Activated CD4-positive, alpha-beta memory T cell treated with anti-CD3 and anti-CD28 coated beads, Interleukin-2, amount 10 ng/mL, durations not matched to agents 7 days and 5 days (primary cell): ENCODE measurements around the gene GAS6. TPM values are rescaled to one million over a fixed set of nuclear protein-coding genes. Genes with fewer than 3 reads are reported as not detected.
"Not testable (repeated sequence)": the region's sequence is repeated elsewhere in the genome, so short reads cannot be mapped to it uniquely, and the experiment has no call there.

Source experiments
- CTCF ChIA-PET: fragments of 350-600 bp; sonication (Branson Sonifier 250); formaldehyde crosslinking; loops from one replicate; lab custom pipeline; 2021; ENCODE audit warnings: antibody characterized with exemption, inconsistent platforms; lab: Charles Lee
- POLR2A ChIA-PET: fragments of 350-600 bp; sonication (Branson Sonifier 250); formaldehyde crosslinking; loops from one replicate; lab custom pipeline; 2021; ENCODE audit warnings: antibody characterized with exemption; lab: Charles Lee
- DNase-seq: peaks from one replicate; pipeline ENCODE4 v3.0.0-alpha.2; 2020
- H3K27ac Mint-ChIP-seq: one replicate; pipeline ENCODE4 v1.8.0; 2021; ENCODE audit warnings: mild to moderate bottlenecking, mixed read lengths
- H3K27me3 Mint-ChIP-seq: one replicate; pipeline ENCODE4 v1.8.0; 2021; ENCODE audit warnings: mixed read lengths
- H3K36me3 Mint-ChIP-seq: one replicate; pipeline ENCODE4 v1.8.0; 2021; ENCODE audit warnings: low read depth, mixed read lengths
- H3K4me1 Mint-ChIP-seq: one replicate; pipeline ENCODE4 v1.8.0; 2021; ENCODE audit warnings: mixed read lengths
- H3K4me3 Mint-ChIP-seq: one replicate; pipeline ENCODE4 v1.8.0; 2021; ENCODE audit warnings: mild to moderate bottlenecking, mixed read lengths
- H3K9me3 Mint-ChIP-seq: one replicate; pipeline ENCODE4 v1.8.0; 2021; ENCODE audit warnings: mixed read lengths
- total RNA-seq, 2 experiments: library from RNA; stranded (reverse); gene quantifications; one replicate each; pipeline ENCODE4 v1.2.3, GENCODE V29; 2021

Gene GAS6
- total RNA-seq, 2 experiments from 2014 or later: 1.3 to 1.8 TPM

- ChIA-PET POLR2A (no interaction called here), CTCF (no interaction called here)
- Mint-ChIP-seq H3K36me3 (peaks cover 3% of the 10 kb centered on the region), H3K27me3 (peaks cover 4% of the 10 kb centered on the region), H3K4me1 (peaks cover 37% of the 10 kb centered on the region), H3K27ac (no peak overlapping the region), H3K9me3 (peaks cover 9% of the 10 kb centered on the region), H3K4me3 (no peak overlapping the region)
- no peak for DNase-seq
Measured at GRCh38 chr13:113842336-113843062, 21.4 kb downstream of the GAS6 start.

DNA sequence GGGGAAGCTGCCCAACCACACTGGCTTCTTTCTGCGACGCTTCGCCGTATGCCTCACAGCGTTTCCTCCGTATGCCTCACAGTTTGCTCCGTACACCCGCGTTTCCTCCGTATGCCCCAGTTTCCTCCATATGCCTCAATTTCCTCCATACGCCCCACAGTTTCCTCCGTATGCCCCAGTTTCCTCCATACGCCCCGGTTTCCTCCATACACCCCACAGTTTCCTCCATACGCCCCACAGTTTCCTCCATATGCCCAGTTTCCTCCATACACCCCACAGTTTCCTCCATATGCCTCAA lies 22.6 kb downstream of the GAS6 start:
- H3K27me3 Mint-ChIP-seq: peaks cover 2% of the 10 kb centered on the region
- H3K4me3 Mint-ChIP-seq: no peak overlapping the region
- H3K9me3 Mint-ChIP-seq: peaks cover 9% of the 10 kb centered on the region
- no peak for DNase-seq
- POLR2A ChIA-PET: no interaction called here
- H3K27ac Mint-ChIP-seq: peak overlapping the region; percentile 65
- peaks cover 32% of the 10 kb centered on the region for H3K4me1 Mint-ChIP-seq
- CTCF ChIA-PET: no interaction called here
- peaks cover 3% of the 10 kb centered on the region for H3K36me3 Mint-ChIP-seq

DNA sequence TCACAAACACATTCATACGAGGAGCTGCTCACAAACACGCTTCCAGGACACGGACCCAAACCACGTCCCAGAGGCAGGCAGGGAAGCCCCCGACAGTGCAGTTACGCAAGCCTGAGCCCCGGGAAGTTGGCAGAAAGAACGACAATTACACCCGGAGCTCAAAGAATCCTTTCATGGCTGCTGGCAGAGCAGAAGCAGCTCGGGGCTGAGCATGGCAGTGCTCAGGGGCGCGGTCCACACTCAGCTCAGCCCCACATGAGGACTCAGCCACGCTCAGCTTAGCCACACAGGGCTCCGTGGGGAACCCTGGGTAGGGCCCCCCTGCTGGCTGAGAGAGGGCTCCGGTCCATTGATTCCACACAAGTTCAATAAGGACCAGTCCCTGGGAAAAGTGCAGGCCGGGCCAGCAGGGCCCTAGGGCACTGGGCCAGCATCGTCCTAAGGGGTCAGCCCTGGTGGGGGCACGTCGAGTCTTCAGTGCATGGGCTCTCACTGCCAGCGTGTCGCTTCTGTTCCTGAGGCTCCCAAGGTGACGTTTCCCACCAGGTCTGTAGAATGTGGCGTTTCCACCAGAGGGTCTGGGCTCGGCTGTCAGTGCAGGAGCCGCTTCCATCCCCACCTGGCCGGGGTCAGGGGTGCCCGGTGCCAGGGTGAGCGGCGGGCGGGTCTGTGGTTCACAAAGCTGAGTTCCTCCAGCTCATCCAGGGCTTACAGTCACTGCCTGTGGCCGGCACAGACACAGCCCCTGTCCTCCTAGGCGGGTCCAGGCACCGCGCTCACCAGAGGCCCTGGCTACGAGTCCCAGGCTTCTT lies 23.1 kb downstream of the GAS6 start:
- Mint-ChIP-seq H3K27ac (peak overlapping the region; percentile 65), H3K9me3 (peaks cover 9% of the 10 kb centered on the region), H3K36me3 (peaks cover 3% of the 10 kb centered on the region), H3K27me3 (peaks cover 2% of the 10 kb centered on the region), H3K4me3 (no peak overlapping the region), H3K4me1 (peaks cover 27% of the 10 kb centered on the region)
- ChIA-PET POLR2A (no interaction called here), CTCF (no interaction called here)
- DNase-seq: no peak

DNA sequence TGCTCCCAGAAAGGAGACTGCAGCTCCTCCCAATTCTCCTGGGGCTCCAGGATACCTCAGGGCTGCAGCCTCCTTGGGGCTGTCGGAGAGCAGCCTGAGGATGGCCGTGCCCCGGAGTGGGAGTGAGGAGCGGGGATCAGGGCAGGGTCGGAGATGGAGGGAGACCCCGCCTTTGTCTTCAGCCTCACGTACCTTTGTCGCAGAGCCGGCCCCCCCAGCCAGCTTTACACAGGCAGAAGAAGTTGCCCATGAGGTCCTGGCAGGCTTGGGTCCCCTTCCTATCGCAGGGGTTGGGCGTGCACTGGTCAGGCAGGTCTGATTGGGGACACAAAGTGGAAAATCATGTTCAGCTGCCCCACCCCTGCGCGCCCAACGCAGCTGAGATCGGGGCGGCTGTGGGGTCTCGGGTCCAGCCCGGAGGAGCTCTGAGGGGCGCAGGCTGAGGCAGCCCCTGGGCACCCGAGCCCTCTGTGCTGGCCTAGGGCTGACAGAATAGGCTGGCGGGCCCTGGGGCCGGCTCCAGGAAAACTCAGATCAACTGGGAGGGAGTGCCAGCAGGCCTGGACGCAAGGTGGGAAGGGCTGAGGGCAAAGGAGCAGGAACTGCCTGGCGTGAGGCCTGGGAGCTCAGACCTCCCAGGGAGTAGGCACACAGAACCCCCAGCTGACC lies 24.2 kb downstream of the GAS6 start:
- POLR2A ChIA-PET: no interaction called here
- DNase-seq: no peak
- peaks cover 9% of the 10 kb centered on the region for H3K9me3 Mint-ChIP-seq
- H3K4me3 Mint-ChIP-seq: no peak overlapping the region
- H3K36me3 Mint-ChIP-seq: peaks cover 3% of the 10 kb centered on the region
- H3K4me1 Mint-ChIP-seq: peaks cover 20% of the 10 kb centered on the region
- CTCF ChIA-PET: no interaction called here
- H3K27ac Mint-ChIP-seq: no peak overlapping the region
- H3K27me3 Mint-ChIP-seq: peaks cover 2% of the 10 kb centered on the region

DNA sequence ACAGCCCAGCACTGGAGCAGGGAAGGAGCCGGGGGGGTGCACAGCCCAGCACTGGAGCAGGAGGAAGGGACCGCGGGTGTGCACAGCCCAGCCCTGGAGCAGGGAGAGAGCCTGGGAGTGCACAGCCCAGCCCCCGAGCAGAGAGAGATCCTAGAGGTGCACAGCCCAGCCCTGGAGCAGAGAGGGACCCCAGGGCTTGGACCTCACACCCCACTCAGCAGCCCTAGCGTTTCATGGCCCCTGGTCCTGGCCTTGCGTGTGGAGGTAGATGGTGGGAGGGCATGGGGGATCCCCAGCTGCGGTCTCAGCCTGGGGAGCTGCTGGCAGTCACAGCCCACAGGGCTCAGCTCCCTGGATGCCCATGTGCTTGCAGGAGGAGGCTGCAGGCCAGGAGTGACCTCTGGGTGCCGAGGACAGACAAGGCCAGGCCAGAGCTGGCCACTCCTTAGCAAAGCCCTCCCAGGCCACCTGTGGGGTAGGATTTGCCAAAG lies 25.1 kb downstream of the GAS6 start:
- Mint-ChIP-seq H3K4me3 (no peak overlapping the region), H3K36me3 (no peaks in the 10 kb centered on the region), H3K4me1 (peaks cover 15% of the 10 kb centered on the region), H3K9me3 (peaks cover 9% of the 10 kb centered on the region), H3K27ac (no peak overlapping the region), H3K27me3 (no peaks in the 10 kb centered on the region)
- POLR2A ChIA-PET: no interaction called here
- no peak for DNase-seq
- CTCF ChIA-PET: no interaction called here

- H3K27ac Mint-ChIP-seq: no peak overlapping the region
- H3K9me3 Mint-ChIP-seq: peaks cover 9% of the 10 kb centered on the region
- no peak for DNase-seq
- CTCF ChIA-PET: no interaction called here
- H3K4me3 Mint-ChIP-seq: no peak overlapping the region
- POLR2A ChIA-PET: no interaction called here
- H3K36me3 Mint-ChIP-seq: no peaks in the 10 kb centered on the region
- H3K4me1 Mint-ChIP-seq: peaks cover 15% of the 10 kb centered on the region
- no peaks in the 10 kb centered on the region for H3K27me3 Mint-ChIP-seq
Measured at GRCh38 chr13:113837560-113838355, 26.1 kb downstream of the GAS6 start.

- H3K36me3 Mint-ChIP-seq: no peaks in the 10 kb centered on the region
- H3K4me3 Mint-ChIP-seq: no peak overlapping the region
- peaks cover 13% of the 10 kb centered on the region for H3K4me1 Mint-ChIP-seq
Measured at GRCh38 chr13:113836768-113837559, 26.9 kb downstream of the GAS6 start.

GRCh38 chr13:113835461-113836270 lies 28.2 kb downstream of the GAS6 start:
- H3K9me3 Mint-ChIP-seq: no peaks in the 10 kb centered on the region
- H3K36me3 Mint-ChIP-seq: no peaks in the 10 kb centered on the region
- CTCF ChIA-PET: no interaction called here
- no peak for DNase-seq
- POLR2A ChIA-PET: no interaction called here
- H3K27me3 Mint-ChIP-seq: no peaks in the 10 kb centered on the region
- H3K4me1 Mint-ChIP-seq: peaks cover 8% of the 10 kb centered on the region
- H3K4me3 Mint-ChIP-seq: no peak overlapping the region
- H3K27ac Mint-ChIP-seq: no peak overlapping the region

More at GRCh38 chr13:113836768-113837559, 26.9 kb downstream of the GAS6 start:
- Mint-ChIP-seq H3K9me3 (peaks cover 4% of the 10 kb centered on the region), H3K27me3 (no peaks in the 10 kb centered on the region), H3K27ac (no peak overlapping the region)
- CTCF ChIA-PET: no interaction called here
- no peak for DNase-seq
- POLR2A ChIA-PET: no interaction called here

- no peaks in the 10 kb centered on the region for H3K27me3 Mint-ChIP-seq
- POLR2A ChIA-PET: no interaction called here
- no peaks in the 10 kb centered on the region for H3K36me3 Mint-ChIP-seq
- H3K27ac Mint-ChIP-seq: no peak overlapping the region
- CTCF ChIA-PET: no interaction called here
- no peaks in the 10 kb centered on the region for H3K9me3 Mint-ChIP-seq
- H3K4me1 Mint-ChIP-seq: peaks cover 8% of the 10 kb centered on the region
- no peak overlapping the region for H3K4me3 Mint-ChIP-seq
- no peak for DNase-seq
Measured at GRCh38 chr13:113834496-113835200, 29.2 kb downstream of the GAS6 start.

DNA sequence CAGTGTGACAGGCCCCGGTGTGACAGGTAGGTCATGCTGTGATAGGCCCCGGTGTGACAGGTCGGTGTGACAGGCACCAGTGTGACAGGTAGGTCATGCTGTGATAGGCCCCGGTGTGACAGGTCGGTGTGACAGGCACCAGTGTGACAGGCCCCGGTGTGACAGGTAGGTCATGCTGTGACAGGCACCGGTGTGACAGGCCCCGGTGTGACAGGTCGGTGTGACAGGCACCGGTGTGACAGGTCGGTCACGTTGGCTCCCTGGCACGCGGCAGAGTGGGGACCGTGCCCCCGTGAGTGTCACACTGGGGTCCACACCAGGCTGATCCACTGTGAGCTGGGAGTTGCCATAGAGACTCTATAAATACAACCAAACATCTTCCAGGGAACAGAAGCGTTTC lies 29.9 kb downstream of the GAS6 start:
- CTCF ChIA-PET, H3K27me3 Mint-ChIP-seq, H3K9me3 Mint-ChIP-seq, POLR2A ChIA-PET, H3K36me3 Mint-ChIP-seq, H3K4me3 Mint-ChIP-seq, DNase-seq, H3K27ac Mint-ChIP-seq, H3K4me1 Mint-ChIP-seq: not testable (repeated sequence)

DNA sequence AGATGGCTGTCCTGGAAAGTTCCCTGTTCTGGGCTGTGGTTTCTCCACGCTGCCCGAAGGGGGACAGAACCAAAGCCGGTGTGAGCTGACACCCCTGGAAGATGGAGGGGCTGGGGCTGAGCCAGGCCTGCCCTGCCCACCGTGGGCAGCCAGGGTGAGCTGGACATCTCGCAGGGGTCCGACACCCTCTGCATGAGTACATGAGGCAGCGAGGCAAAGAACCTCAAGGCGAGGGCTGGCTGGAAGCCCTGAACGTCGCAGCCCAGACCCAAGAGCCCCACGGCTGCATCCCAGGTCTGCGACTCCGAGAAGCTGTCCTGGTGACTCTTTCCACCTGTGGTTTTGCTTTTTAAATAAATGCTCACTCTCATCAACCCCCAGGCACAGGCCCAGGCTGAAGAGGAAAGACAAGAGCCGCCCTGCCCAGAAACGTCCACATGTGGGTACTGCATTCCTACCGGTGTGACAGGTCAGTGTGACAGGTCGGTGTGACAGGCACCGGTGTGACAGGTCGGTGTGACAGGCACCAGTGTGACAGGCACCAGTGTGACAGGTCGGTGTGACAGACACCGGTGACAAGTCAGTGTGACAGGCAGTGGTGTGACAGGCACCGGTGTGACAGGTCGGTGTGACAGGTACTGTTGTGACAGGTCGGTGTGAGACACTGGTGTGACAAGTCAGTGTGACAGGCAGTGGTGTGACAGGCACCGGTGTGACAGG lies 30.6 kb downstream of the GAS6 start:
- peaks cover 8% of the 10 kb centered on the region for H3K4me1 Mint-ChIP-seq
- H3K36me3 Mint-ChIP-seq: no peaks in the 10 kb centered on the region
- no peaks in the 10 kb centered on the region for H3K27me3 Mint-ChIP-seq
- CTCF ChIA-PET: no interaction called here
- H3K4me3 Mint-ChIP-seq: no peak overlapping the region
- DNase-seq: no peak
- H3K9me3 Mint-ChIP-seq: no peaks in the 10 kb centered on the region
- no peak overlapping the region for H3K27ac Mint-ChIP-seq
- POLR2A ChIA-PET: no interaction called here
